Keratinocyte (primary cell): ENCODE data around the gene NLRP12. TPM values are rescaled to one million over a fixed set of nuclear protein-coding genes. Genes with fewer than 3 reads are reported as not detected.
"Not testable (repeated sequence)": the region's sequence is repeated elsewhere in the genome, so short reads cannot be mapped to it uniquely, and the experiment has no call there.

Source experiments
- DNase-seq: peaks from one replicate; pipeline ENCODE4 v3.0.0-alpha.2; 2011; ENCODE audit warnings: low read depth, missing footprints, low spot score
- FAIRE-seq: peaks from 2 replicates; lab custom pipeline; 2011; peaks lifted over from hg19 to GRCh38; lab: Jason Lieb, UNC
- H2AFZ ChIP-seq: 2 replicates; pipeline ENCODE4 v1.6.0; 2012; ENCODE audit warnings: low read length, control low read depth, inconsistent platforms; ENCODE audit not compliant: control insufficient read depth
- H3K27ac ChIP-seq: 2 replicates; pipeline ENCODE4 v1.5.1; 2011; ENCODE audit warnings: low read length; ENCODE audit not compliant: control insufficient read depth, insufficient read depth
- H3K27me3 ChIP-seq: 3 replicates; pipeline ENCODE4 v1.6.0; 2011; ENCODE audit warnings: low read length; ENCODE audit not compliant: control insufficient read depth, insufficient read depth; ENCODE audit errors: extremely low read depth
- H3K36me3 ChIP-seq, 2 experiments: 2 replicates in 1 of 2; 3 replicates in 1 of 2; pipeline ENCODE4 v1.5.1; 2011; ENCODE audit warnings: low read length in 2 of 2, mild to moderate bottlenecking in 1 of 2; ENCODE audit not compliant: control insufficient read depth in 2 of 2, insufficient read depth in 2 of 2; ENCODE audit errors: extremely low read depth in 1 of 2
- H3K4me1 ChIP-seq: 3 replicates; pipeline ENCODE4 v1.5.1; 2011; ENCODE audit warnings: low read length; ENCODE audit not compliant: control insufficient read depth, insufficient read depth; ENCODE audit errors: extremely low read depth
- H3K4me2 ChIP-seq: 3 replicates; pipeline ENCODE4 v1.6.0; 2011; ENCODE audit warnings: low read depth, low read length; ENCODE audit not compliant: control insufficient read depth, insufficient read depth; ENCODE audit errors: extremely low read depth
- H3K4me3 ChIP-seq, 3 experiments: fragments of 200-600 bp in 1 of 3; sonication (generic) in 1 of 3; 2 replicates in 2 of 3; 3 replicates in 1 of 3; pipeline ENCODE4 v1.5.1; 2011 to 2016; ENCODE audit warnings: low read length in 3 of 3, mild to moderate bottlenecking in 3 of 3, control low read depth in 2 of 3, inconsistent platforms in 1 of 3, low read depth in 1 of 3, mixed read lengths in 1 of 3, mixed run types in 1 of 3, moderate library complexity in 1 of 3; ENCODE audit not compliant: control insufficient read depth in 2 of 3, insufficient read depth in 2 of 3; ENCODE audit errors: extremely low read depth in 1 of 3
- H3K79me2 ChIP-seq: 2 replicates; pipeline ENCODE4 v1.6.0; 2012; ENCODE audit warnings: low read length; ENCODE audit not compliant: control insufficient read depth, insufficient read depth
- H3K9ac ChIP-seq: 3 replicates; pipeline ENCODE4 v1.6.0; 2011; ENCODE audit warnings: low read length; ENCODE audit not compliant: control insufficient read depth, insufficient read depth; ENCODE audit errors: extremely low read depth
- H3K9me1 ChIP-seq: 3 replicates; pipeline ENCODE4 v1.6.0; 2011; ENCODE audit warnings: low read length; ENCODE audit not compliant: control insufficient read depth, insufficient read depth; ENCODE audit errors: extremely low read depth
- H3K9me3 ChIP-seq: 2 replicates; pipeline ENCODE4 v1.5.1; 2012; ENCODE audit warnings: low read depth, low read length; ENCODE audit not compliant: control insufficient read depth
- H4K20me1 ChIP-seq: 3 replicates; pipeline ENCODE4 v1.6.0; 2011; ENCODE audit warnings: low read length; ENCODE audit not compliant: control insufficient read depth, insufficient read depth; ENCODE audit errors: extremely low read depth
- EZH2 ChIP-seq: IDR thresholded peaks from one replicate; pipeline ENCODE4 v1.6.1; 2012; ENCODE audit warnings: inconsistent platforms, mild to moderate bottlenecking, low read length, moderate library complexity
- dilution Hi-C: fragments of 300-500 bp; cut with MboI; formaldehyde crosslinking; loops from one replicate; pipeline ENCODE4 v1.7.0; 2020; ENCODE audit warnings: low sequenced_read_pairs; ENCODE audit not compliant: extremely low pct_ligation_motif_present
- polyA plus RNA-seq, 5 experiments: library from polyadenylated mRNA; depleted of rRNA in 3 of 5; stranded (reverse) in 3 of 5; stranded (forward) in 1 of 5; unstranded in 1 of 5; fragments of >200 nt; gene quantifications; 1 replicate in 1 of 5; 2 replicates in 3 of 5; 3 replicates in 1 of 5; pipeline versions ENCODE4 v1.2.1 to v1.2.3, GENCODE V29; 2011 to 2012; ENCODE audit warnings: missing spikeins in 2 of 5, low read depth in 1 of 5, low replicate concordance in 1 of 5
- TF ChIP-seq, protein P1 (sequence below), 3 experiments: IDR thresholded peaks in 1 of 3; conservative IDR thresholded peaks in 1 of 3; optimal IDR thresholded peaks in 1 of 3; 2 replicates in 2 of 3; 3 replicates in 1 of 3; pipeline versions ENCODE3 to v1.5.1; 2011; ENCODE audit warnings: low read length in 3 of 3, mild to moderate bottlenecking in 3 of 3, moderate library complexity in 2 of 3, control low read depth in 1 of 3, inconsistent platforms in 1 of 3; ENCODE audit not compliant: insufficient read depth in 2 of 3; ENCODE audit errors: extremely low read depth in 1 of 3

NLRP12 gene
- polyA plus RNA-seq, 1 donor (not counting 4 experiments of a cell fraction or from before 2014, with no cell fraction given), result not detected

DNA sequence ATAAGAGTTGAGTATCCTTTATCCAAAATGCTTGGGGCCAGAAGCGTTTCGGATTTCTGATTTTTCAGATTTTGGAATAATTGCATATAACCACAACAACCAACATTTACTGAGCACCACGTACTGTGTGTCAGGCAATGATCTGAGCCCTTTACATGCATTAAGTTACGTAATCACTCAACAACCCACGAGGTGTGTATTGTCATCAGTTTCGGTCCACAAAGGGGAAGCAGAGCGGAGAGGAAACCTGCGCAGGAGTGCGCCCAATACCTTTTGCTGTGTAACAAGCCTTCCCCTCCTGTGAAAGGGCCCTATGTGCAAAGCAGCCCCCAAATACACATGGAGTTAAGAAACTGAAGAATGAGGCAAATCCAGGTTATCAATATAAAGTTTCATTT, 20.7 kb upstream of the NLRP12 start:
- Histone ChIP-seq H3K4me1 (peaks cover 19% of the 10 kb centered on the region), H3K9ac (no peak overlapping the region), H2AFZ (no peak overlapping the region), H3K9me3 (no peaks in the 10 kb centered on the region), H3K79me2 (no peaks in the 10 kb centered on the region), H3K36me3 (no peaks in the 10 kb centered on the region), H4K20me1 (no peaks in the 10 kb centered on the region), H3K27me3 (no peaks in the 10 kb centered on the region), H3K27ac (no peak overlapping the region), H3K4me2 (no peak overlapping the region), H3K9me1 (no peaks in the 10 kb centered on the region), H3K4me3 (no peak overlapping the region)
- FAIRE-seq (no peak), DNase-seq (no peak)
- no peak for TF ChIP-seq EZH2
- TF ChIP-seq, protein P1, sequence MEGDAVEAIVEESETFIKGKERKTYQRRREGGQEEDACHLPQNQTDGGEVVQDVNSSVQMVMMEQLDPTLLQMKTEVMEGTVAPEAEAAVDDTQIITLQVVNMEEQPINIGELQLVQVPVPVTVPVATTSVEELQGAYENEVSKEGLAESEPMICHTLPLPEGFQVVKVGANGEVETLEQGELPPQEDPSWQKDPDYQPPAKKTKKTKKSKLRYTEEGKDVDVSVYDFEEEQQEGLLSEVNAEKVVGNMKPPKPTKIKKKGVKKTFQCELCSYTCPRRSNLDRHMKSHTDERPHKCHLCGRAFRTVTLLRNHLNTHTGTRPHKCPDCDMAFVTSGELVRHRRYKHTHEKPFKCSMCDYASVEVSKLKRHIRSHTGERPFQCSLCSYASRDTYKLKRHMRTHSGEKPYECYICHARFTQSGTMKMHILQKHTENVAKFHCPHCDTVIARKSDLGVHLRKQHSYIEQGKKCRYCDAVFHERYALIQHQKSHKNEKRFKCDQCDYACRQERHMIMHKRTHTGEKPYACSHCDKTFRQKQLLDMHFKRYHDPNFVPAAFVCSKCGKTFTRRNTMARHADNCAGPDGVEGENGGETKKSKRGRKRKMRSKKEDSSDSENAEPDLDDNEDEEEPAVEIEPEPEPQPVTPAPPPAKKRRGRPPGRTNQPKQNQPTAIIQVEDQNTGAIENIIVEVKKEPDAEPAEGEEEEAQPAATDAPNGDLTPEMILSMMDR (optimal IDR thresholded peaks at IDR 0.05 in 1 of 3, IDR thresholded peaks at IDR 0.05 in 1 of 3, conservative IDR thresholded peaks at IDR 0.05 in 1 of 3; ENCODE audit: extremely low read depth in 1 of 3, insufficient read depth in 2 of 3, low read length in 3 of 3), result no peak
- dilution Hi-C loops, result no loop called here

DNA sequence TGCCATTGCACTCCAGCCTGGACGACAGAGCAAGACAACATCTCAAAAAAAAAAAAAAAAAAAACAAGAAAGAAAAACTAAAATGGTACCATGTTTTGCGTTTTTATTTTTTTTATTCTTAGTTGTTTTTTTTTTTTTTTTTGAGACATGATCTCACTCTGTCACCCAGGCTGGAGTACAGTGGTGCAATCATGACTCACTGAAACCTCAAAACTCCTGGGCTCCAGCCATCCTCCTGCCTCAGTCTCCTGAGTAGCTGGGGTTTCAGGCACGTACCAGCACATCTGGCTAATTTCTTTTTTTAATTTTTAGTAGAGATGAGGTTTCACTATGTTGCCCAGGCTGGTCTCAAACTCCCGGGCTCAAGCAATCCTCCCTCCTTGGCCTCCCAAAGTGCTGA, 16.8 kb upstream of the NLRP12 start:
- Histone ChIP-seq H3K4me1 (peaks cover 19% of the 10 kb centered on the region), H3K4me2 (peak overlapping the region; percentile 22), H3K27ac (peak overlapping the region; percentile 61)
- H3K36me3 ChIP-seq, H3K27me3 ChIP-seq, dilution Hi-C loops, H3K4me3 ChIP-seq, H3K9ac ChIP-seq, H3K9me1 ChIP-seq, H3K9me3 ChIP-seq, H3K79me2 ChIP-seq, H4K20me1 ChIP-seq, H2AFZ ChIP-seq, FAIRE-seq: not testable (repeated sequence)
- DNase-seq, result peak; percentile 33

DNA sequence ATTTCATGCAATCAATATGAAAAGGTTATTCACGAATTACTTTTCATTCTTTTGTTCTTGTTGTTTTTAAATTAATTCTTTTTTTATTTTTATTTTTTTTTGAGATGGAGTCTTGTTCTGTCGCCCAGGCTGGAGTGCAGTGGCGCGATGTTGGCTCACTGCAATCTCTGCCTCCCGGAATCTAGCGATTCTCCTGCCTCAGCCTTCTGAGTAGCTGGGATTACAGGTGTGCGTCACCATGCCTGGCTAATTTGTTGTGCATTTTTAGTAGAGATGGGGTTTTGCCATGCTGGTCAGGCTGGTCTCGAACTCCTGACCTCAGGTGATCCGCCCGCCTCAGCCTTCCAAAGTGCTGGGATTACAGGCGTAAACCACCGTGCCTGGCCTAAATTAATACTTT, 16.1 kb upstream of the NLRP12 start:
- H3K4me3 ChIP-seq, H3K27ac ChIP-seq, FAIRE-seq, dilution Hi-C loops, H3K79me2 ChIP-seq, H4K20me1 ChIP-seq, H3K9me1 ChIP-seq, H2AFZ ChIP-seq, H3K4me2 ChIP-seq, DNase-seq, H3K9ac ChIP-seq, H3K27me3 ChIP-seq, H3K36me3 ChIP-seq, H3K9me3 ChIP-seq: not testable (repeated sequence)
- H3K4me1 ChIP-seq, result peaks cover 19% of the 10 kb centered on the region

DNA sequence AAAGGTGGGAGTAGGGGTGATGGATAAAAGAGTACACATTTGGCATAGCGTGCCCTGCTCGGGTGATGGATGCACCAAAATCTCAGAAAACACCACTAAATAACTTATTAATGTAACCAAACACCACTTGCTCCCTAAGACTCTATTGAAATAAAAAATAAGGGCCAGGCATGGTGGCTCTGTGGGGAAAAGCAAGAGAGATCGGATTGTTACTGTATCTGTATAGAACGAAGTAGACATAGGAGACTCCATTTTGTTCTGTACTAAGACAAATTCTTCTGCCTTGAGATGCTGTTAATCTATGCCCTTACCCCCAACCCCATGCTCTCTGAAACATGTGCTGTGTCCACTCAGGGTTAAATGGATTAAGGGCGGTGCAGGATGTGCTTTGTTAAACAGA, 14.3 kb upstream of the NLRP12 start:
- dilution Hi-C loops, H3K9me1 ChIP-seq, H4K20me1 ChIP-seq, H2AFZ ChIP-seq, DNase-seq, H3K27me3 ChIP-seq, H3K4me2 ChIP-seq, H3K79me2 ChIP-seq, H3K36me3 ChIP-seq, H3K27ac ChIP-seq, H3K4me3 ChIP-seq, H3K9ac ChIP-seq, H3K9me3 ChIP-seq, FAIRE-seq: not testable (repeated sequence)
- H3K4me1 ChIP-seq, result peaks cover 19% of the 10 kb centered on the region
